GM12865 (cell line): ENCODE results near the gene FAM229A.

Experiments
- DNase-seq: peaks from one replicate; pipeline ENCODE4 v3.0.0; 2010; ENCODE audit warnings: low read depth
- H3K4me3 ChIP-seq: 2 replicates; pipeline ENCODE4 v1.5.1; 2011; ENCODE audit warnings: mild to moderate bottlenecking, low read depth, low read length, control low read depth
- CTCF ChIP-seq: IDR thresholded peaks from 2 replicates; pipeline ENCODE4 v1.5.1; 2011; ENCODE audit warnings: low read length, control low read depth, low read depth, inconsistent platforms; ENCODE audit not compliant: insufficient read depth; ENCODE audit errors: missing control alignments

Gene FAM229A

GRCh38 chr1:32349211-32349708 is 13.0 kb downstream of the FAM229A start:
- no peak overlapping the region for H3K4me3 ChIP-seq
- no peak for DNase-seq
- no peak for TF ChIP-seq CTCF

- no peak for TF ChIP-seq CTCF
- no peak overlapping the region for H3K4me3 ChIP-seq
- no peak for DNase-seq
Observed at GRCh38 chr1:32346532-32347157, 15.6 kb downstream of the FAM229A start.

- DNase-seq: no peak
- H3K4me3 ChIP-seq: no peak overlapping the region
- no peak for TF ChIP-seq CTCF
Observed at GRCh38 chr1:32345289-32345827, 16.9 kb downstream of the FAM229A start.

- TF ChIP-seq CTCF: no peak
- no peak for DNase-seq
- no peak overlapping the region for H3K4me3 ChIP-seq
Observed at GRCh38 chr1:32342704-32343103, 19.6 kb downstream of the FAM229A start.

GRCh38 chr1:32341971-32342370 is 20.3 kb downstream of the FAM229A start:
- no peak for DNase-seq
- no peak overlapping the region for H3K4me3 ChIP-seq
- no peak for TF ChIP-seq CTCF

GRCh38 chr1:32341186-32341757 is 21.0 kb downstream of the FAM229A start:
- TF ChIP-seq CTCF: no peak
- DNase-seq: no peak
- no peak overlapping the region for H3K4me3 ChIP-seq
